K562 (cell line): ENCODE data around the gene YJU2. TPM values are rescaled to one million over a fixed set of nuclear protein-coding genes. Genes with fewer than 3 reads are reported as not detected.

ENCODE experiments used
- CBX2 ChIP-seq: fragments of 200-600 bp; sonication (generic); IDR thresholded peaks from one replicate; pipeline ENCODE4 v1.6.1; 2012; ENCODE audit warnings: mild to moderate bottlenecking, low read length, inconsistent platforms; ENCODE audit not compliant: insufficient read depth, poor library complexity, severe bottlenecking
- CCAR2 ChIP-seq: fragments of 200-400 bp; formaldehyde crosslinking; IDR thresholded peaks from 2 replicates; pipeline ENCODE4 v1.6.1; 2017; ENCODE audit warnings: mild to moderate bottlenecking, low read depth, low read length
- EGR1 ChIP-seq: fragments of 450-650 bp; conservative IDR thresholded peaks from 2 replicates; pipeline ENCODE4 v1.6.1; 2017; ENCODE audit warnings: mild to moderate bottlenecking
- HDAC1 ChIP-seq, 2 experiments: fragments of 450-650 bp; IDR thresholded peaks; 2 replicates each; pipeline ENCODE4 v1.6.1; 2016 to 2017; ENCODE audit warnings: inconsistent platforms in 1 of 2, mild to moderate bottlenecking in 1 of 2, moderate library complexity in 1 of 2
- HOXB6 ChIP-seq: fragments of 250-450 bp; sonication (Bioruptor Pico); IDR thresholded peaks from 2 replicates; pipeline ENCODE4 v1.5.1; 2022; ENCODE audit warnings: mild to moderate bottlenecking, borderline replicate concordance
- IFI16 ChIP-seq: fragments of 250-450 bp; sonication (Bioruptor Pico); IDR thresholded peaks from 2 replicates; pipeline ENCODE4 v2.1.2; 2022; ENCODE audit warnings: mild to moderate bottlenecking, inconsistent platforms
- KAT8 ChIP-seq: fragments of 450-650 bp; IDR thresholded peaks from 2 replicates; pipeline ENCODE4 v1.6.1; 2016; ENCODE audit warnings: low read depth, mild to moderate bottlenecking
- KDM5B ChIP-seq: fragments of 200-600 bp; sonication (generic); IDR thresholded peaks from 2 replicates; pipeline ENCODE4 v1.6.1; 2012; ENCODE audit warnings: low read depth, mild to moderate bottlenecking, moderate library complexity, low read length, control low read depth, inconsistent platforms; ENCODE audit not compliant: insufficient replicate concordance
- MCM5 ChIP-seq: fragments of 450-650 bp; IDR thresholded peaks from 2 replicates; pipeline ENCODE4 v1.6.1; 2016; ENCODE audit warnings: low read depth
- MEF2A ChIP-seq: IDR thresholded peaks from 2 replicates; pipeline ENCODE4 v1.6.1; 2011; ENCODE audit warnings: low read depth, mild to moderate bottlenecking, low read length, moderate library complexity; ENCODE audit not compliant: control insufficient read depth
- NFATC3 ChIP-seq: fragments of 450-650 bp; IDR thresholded peaks from 2 replicates; pipeline ENCODE4 v1.6.1; 2017; ENCODE audit warnings: mild to moderate bottlenecking
- NR2C2 ChIP-seq, 2 experiments: fragments of 200-800 bp in 1 of 2; sonication (Bioruptor generic) in 1 of 2; sonication (generic) in 1 of 2; formaldehyde crosslinking in 1 of 2; IDR thresholded peaks; 2 replicates each; pipeline versions ENCODE4 v1.6.1 to v1.8.0; 2016 to 2022; ENCODE audit warnings: mild to moderate bottlenecking in 1 of 2, missing compliant biosample characterization in 1 of 2, missing genetic modification characterization in 1 of 2, missing genetic modification reagents in 1 of 2
- POLR2A ChIP-seq: fragments of 450-650 bp; conservative IDR thresholded peaks from 2 replicates; pipeline ENCODE4 v1.6.1; 2016
- POLR2H ChIP-seq: IDR thresholded peaks from 2 replicates; pipeline ENCODE4 v1.6.1; 2016; ENCODE audit warnings: missing genetic modification characterization, low read depth, mild to moderate bottlenecking, control low read depth, missing compliant biosample characterization, moderate library complexity
- SIX5 ChIP-seq, 2 experiments: IDR thresholded peaks; 2 replicates each; pipeline ENCODE4 v1.6.1; 2011; ENCODE audit warnings: low read length in 2 of 2, borderline replicate concordance in 1 of 2, low read depth in 1 of 2, mild to moderate bottlenecking in 1 of 2, moderate library complexity in 1 of 2; ENCODE audit not compliant: insufficient read depth in 1 of 2
- SMARCC2 ChIP-seq: fragments of 450-650 bp; IDR thresholded peaks from 2 replicates; pipeline ENCODE4 v1.6.1; 2017; ENCODE audit warnings: antibody characterized with exemption, moderate library complexity, mild to moderate bottlenecking, low read depth
- TAF9B ChIP-seq: fragments of 450-650 bp; IDR thresholded peaks from 2 replicates; pipeline ENCODE4 v1.6.1; 2018; ENCODE audit warnings: mild to moderate bottlenecking; ENCODE audit not compliant: partially characterized antibody
- TFE3 ChIP-seq: fragments of 450-650 bp; formaldehyde crosslinking; IDR thresholded peaks from 2 replicates; pipeline ENCODE4 v1.4.0; 2020; ENCODE audit warnings: mild to moderate bottlenecking, mixed read lengths
- TOE1 ChIP-seq, 2 experiments: fragments of 450-650 bp in 1 of 2; sonication (generic) in 1 of 2; formaldehyde crosslinking in 1 of 2; IDR thresholded peaks; 2 replicates each; pipeline versions ENCODE4 v1.7.1 to v1.8.0; 2016 to 2022; ENCODE audit warnings: borderline replicate concordance in 2 of 2, mild to moderate bottlenecking in 2 of 2, antibody characterized with exemption in 1 of 2, inconsistent platforms in 1 of 2, low read depth in 1 of 2, missing genetic modification reagents in 1 of 2, moderate library complexity in 1 of 2
- ZBTB33 ChIP-seq: sonication (generic); formaldehyde crosslinking; IDR thresholded peaks from 2 replicates; pipeline ENCODE4 v1.8.1; 2023; ENCODE audit warnings: mild to moderate bottlenecking, missing genetic modification reagents
- ZC3H11A ChIP-seq: IDR thresholded peaks from 2 replicates; pipeline ENCODE4 v1.6.1; 2012; ENCODE audit warnings: low read depth, low read length, improper control_type of control experiment
- ZNF384 ChIP-seq: IDR thresholded peaks from 2 replicates; pipeline ENCODE4 v1.6.1; 2012; ENCODE audit warnings: low read depth, low read length, improper control_type of control experiment
- ZNF589 ChIP-seq: fragments of 200-800 bp; sonication (Bioruptor generic); IDR thresholded peaks from 2 replicates; pipeline ENCODE4 v1.6.1; 2016; ENCODE audit warnings: low read depth, missing genetic modification characterization, missing compliant biosample characterization
- ZNF785 ChIP-seq: fragments of 250-450 bp; sonication (Bioruptor Pico); IDR thresholded peaks from 2 replicates; pipeline ENCODE4 v1.4.0; 2020; ENCODE audit warnings: mild to moderate bottlenecking
- polyA plus RNA-seq, 8 experiments: library from polyadenylated mRNA; depleted of rRNA in 4 of 8; stranded (reverse) in 5 of 8; unstranded in 3 of 8; fragments of >200 nt; fragmentation: Nextera tagmentation in 2 of 8; fragmentation: Illumina TruSeq in 1 of 8; extraction: Ambion mirVana in 2 of 8; extraction: Trizol in 1 of 8; gene quantifications; 2 replicates each; pipeline versions ENCODE4 v1.2.1 to v1.2.3, GENCODE V29; 2011 to 2014; ENCODE audit warnings: inconsistent platforms in 1 of 8, missing spikeins in 1 of 8
- total RNA-seq, 7 experiments: library from RNA; depleted of rRNA in 6 of 7; stranded (reverse); fragments of >200 nt in 6 of 7; fragmentation: Illumina TruSeq in 2 of 7; extraction: Trizol in 2 of 7; gene quantifications; 2 replicates each; pipeline versions ENCODE4 v1.2.1 to v1.2.3, GENCODE V29; 2011 to 2021; ENCODE audit warnings: low replicate concordance in 1 of 7

YJU2 gene
- total and polyA plus RNA-seq, 9 of the 15 experiments (the other 6 are each of a cell fraction or from before 2014, with no cell fraction given) = 0.41 to 34.9 (median 19.3) TPM

- no peak for TF ChIP-seq IFI16 (CRISPR knock-in tag)
- TF ChIP-seq TAF9B = peak; percentile 85
- TF ChIP-seq ZNF384 = peak; percentile 95
- TF ChIP-seq ZBTB33 = no peak
- 0 out of 2 replicates have a peak, but pooled peaks have one; percentile 8 for TF ChIP-seq MEF2A
- no peak for TF ChIP-seq EGR1
- TF ChIP-seq CCAR2 = no peak
- peak; percentile 23; the same call in 1 of the 2 replicates for TF ChIP-seq SMARCC2
- peak; percentile 35; the same call in 1 of the 2 replicates for TF ChIP-seq ZC3H11A
- TF ChIP-seq KAT8 = peak; percentile 59; the same call in 1 of the 2 replicates
- TF ChIP-seq HDAC1 (IDR thresholded peaks at IDR 0.05) = peak in 1 of 2 experiments; percentile 76; a peak in 2 of 4 replicates
- TF ChIP-seq TFE3 = no peak
- TF ChIP-seq CBX2 = no peak
- TF ChIP-seq KDM5B = peak; percentile 29
- no peak for TF ChIP-seq ZNF785 (CRISPR knock-in tag)
- TF ChIP-seq SIX5 (IDR thresholded peaks at IDR 0.05; ENCODE audit: borderline replicate concordance in 1 of 2, insufficient read depth in 1 of 2, low read depth in 1 of 2, low read length in 2 of 2) = peak; percentile 49 to 60; a peak in 3 of 4 replicates
- TF ChIP-seq NR2C2 (CRISPR knock-in tag; IDR thresholded peaks at IDR 0.05) = no peak
- TF ChIP-seq NR2C2 (tag; IDR thresholded peaks at IDR 0.05) = peak; percentile 80
- peak; percentile 86; the same call in 1 of the 2 replicates for TF ChIP-seq NFATC3
- no peak for TF ChIP-seq HOXB6 (CRISPR knock-in tag)
- TF ChIP-seq MCM5 = no peak
- TF ChIP-seq POLR2H (tag) = peak; percentile 95
- peak; percentile 93 for TF ChIP-seq POLR2A
- TF ChIP-seq TOE1 (IDR thresholded peaks at IDR 0.05; ENCODE audit: borderline replicate concordance) = peak; percentile 92
- TF ChIP-seq TOE1 (CRISPR knock-in tag; IDR thresholded peaks at IDR 0.05; ENCODE audit: borderline replicate concordance, low read depth) = no peak
- peak; percentile 80 for TF ChIP-seq ZNF589 (CRISPR knock-in tag)
Observed at GRCh38 chr19:4246767-4247593, at the start of gene YJU2 (continued).
